SU-DHL-6 (cell line): ENCODE data around the gene GATAD2A.

ENCODE experiments used
- CTCF ChIP-seq: fragments of 200-600 bp; sonication (generic); IDR thresholded peaks from one replicate; pipeline ENCODE4 v1.5.1; 2017; ENCODE audit warnings: antibody characterized with exemption, mild to moderate bottlenecking, low read length, moderate library complexity; ENCODE audit not compliant: insufficient read depth, poor library complexity, severe bottlenecking
- EZH2phosphoT487 ChIP-seq: fragments of 200-600 bp; sonication (generic), shearing (Covaris generic); conservative IDR thresholded peaks from 2 replicates; pipeline ENCODE4 v1.6.1; 2018; ENCODE audit warnings: mild to moderate bottlenecking, antibody characterized with exemption, low read length, moderate library complexity, mixed read lengths

- TF ChIP-seq CTCF (no peak), EZH2phosphoT487 (no peak)
Measured at GRCh38 chr19:19514215-19514657, 108.8 kb downstream of the GATAD2A start.
